AG10803 (cell line): ENCODE measurements around the gene CEP112.

Experiments used
- DNase-seq: peaks from one replicate; pipeline ENCODE4 v3.0.0; 2010; ENCODE audit warnings: low read depth
- H3K4me3 ChIP-seq: 2 replicates; pipeline ENCODE4 v1.5.1; 2011; ENCODE audit warnings: mild to moderate bottlenecking, low read length, control low read depth
- CTCF ChIP-seq: conservative IDR thresholded peaks from 2 replicates; pipeline ENCODE4 v1.5.1; 2011; ENCODE audit warnings: mild to moderate bottlenecking, low read length, control low read depth, inconsistent platforms

Gene CEP112

GRCh38 chr17:65698381-65699061 is 493.4 kb downstream of the CEP112 start:
- DNase-seq, result peak; percentile 27
- no peak for TF ChIP-seq CTCF
- no peak overlapping the region for H3K4me3 ChIP-seq

DNA sequence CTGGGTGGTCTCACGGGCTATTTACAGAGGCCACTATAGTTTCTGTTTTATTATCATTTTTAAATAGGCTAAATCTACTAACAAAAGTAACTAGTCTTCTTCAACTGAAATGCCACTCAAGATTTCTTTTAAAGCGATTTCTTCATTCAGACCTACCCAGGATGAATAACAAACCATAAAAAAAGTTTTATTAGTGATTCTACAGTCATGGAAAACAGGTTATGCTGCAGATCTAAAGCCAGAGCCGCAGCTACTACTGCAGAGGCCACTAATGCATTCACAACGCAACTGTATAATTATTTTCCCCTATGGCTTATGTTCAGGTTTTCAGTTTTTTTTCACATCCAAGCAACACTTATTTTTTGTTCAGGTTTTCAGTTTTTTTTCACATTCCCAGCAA is 494.3 kb downstream of the CEP112 start:
- no peak for TF ChIP-seq CTCF
- DNase-seq, result no peak
- H3K4me3 ChIP-seq, result no peak overlapping the region

GRCh38 chr17:65696739-65697394 is 495.1 kb downstream of the CEP112 start:
- no peak for TF ChIP-seq CTCF
- DNase-seq, result peak; percentile 58
- H3K4me3 ChIP-seq, result no peak overlapping the region

DNA sequence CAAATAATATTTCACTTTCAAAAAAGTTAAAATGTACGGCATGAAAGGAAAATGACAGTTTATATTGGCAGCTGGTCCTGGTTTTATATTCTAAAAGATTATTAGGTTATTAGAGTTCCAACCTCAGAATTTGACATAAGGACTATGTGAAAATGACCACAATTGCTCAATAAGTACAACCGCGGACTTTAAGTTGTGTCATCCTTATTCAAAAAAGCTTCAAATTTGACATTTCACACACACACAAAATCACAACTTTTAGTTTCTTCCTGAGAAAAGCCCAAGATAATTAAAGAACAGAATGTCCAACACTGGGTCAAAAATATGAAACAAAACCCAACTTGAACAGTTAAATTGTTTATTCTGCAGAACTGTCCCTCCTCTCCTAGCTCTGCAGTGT is 497.3 kb downstream of the CEP112 start:
- DNase-seq, result no peak
- no peak overlapping the region for H3K4me3 ChIP-seq
- TF ChIP-seq CTCF, result no peak

- no peak for TF ChIP-seq CTCF
- no peak overlapping the region for H3K4me3 ChIP-seq
- DNase-seq, result no peak
Observed at GRCh38 chr17:65690626-65691310, 501.2 kb downstream of the CEP112 start.

DNA sequence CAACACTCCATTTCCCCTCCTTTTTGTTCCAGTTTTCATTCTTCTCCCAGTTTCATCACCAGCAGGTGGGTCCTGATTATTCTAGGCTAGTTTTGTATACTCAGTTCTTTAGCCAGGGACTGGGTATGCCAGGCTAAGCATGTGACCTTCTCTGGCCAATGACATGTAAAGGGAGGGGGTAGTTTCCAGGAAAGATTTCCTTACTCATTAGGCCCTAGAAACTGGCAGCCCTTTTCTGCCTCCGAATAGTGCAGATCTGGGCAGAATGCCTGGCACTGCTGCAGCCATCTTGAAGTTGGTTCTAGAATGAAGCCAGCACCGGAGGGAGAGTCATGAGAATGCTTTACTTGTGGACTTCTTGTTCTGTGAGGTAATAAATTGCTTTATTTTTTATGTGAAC is 503.6 kb downstream of the CEP112 start:
- TF ChIP-seq CTCF, result no peak
- H3K4me3 ChIP-seq, result no peak overlapping the region
- no peak for DNase-seq
